Caki2 (cell line): ENCODE measurements around the gene ADAM19. TPM values are rescaled to one million over a fixed set of nuclear protein-coding genes. Genes with fewer than 3 reads are reported as not detected.

ENCODE experiments used
- DNase-seq: peaks from one replicate; pipeline ENCODE4 v3.0.0-alpha.2; 2015; ENCODE audit warnings: low read depth
- in situ Hi-C: cut with HindIII; loops from 2 replicates; pipeline ENCODE4 v1.10.0; 2016; ENCODE audit warnings: low sequenced_read_pairs, low pct_unique_long_range_greater_than_20kb, mixed read lengths
- total RNA-seq: library from RNA; depleted of rRNA; stranded (reverse); fragments of >200 nt; shearing (Covaris generic); gene quantifications from 2 replicates; pipeline ENCODE4 v1.2.3, GENCODE V29; 2014; ENCODE audit warnings: low replicate concordance

Gene ADAM19
- total RNA-seq, 1 experiment from 2014 or later: 9.1 TPM

GRCh38 chr5:157598350-157598936, 22.9 kb upstream of the ADAM19 start:
- DNase-seq: no peak
- in situ Hi-C loops: no loop called here

GRCh38 chr5:157597277-157597676, 21.7 kb upstream of the ADAM19 start:
- no peak for DNase-seq
- in situ Hi-C loops: no loop called here

GRCh38 chr5:157596487-157596886, 20.9 kb upstream of the ADAM19 start:
- DNase-seq: no peak
- in situ Hi-C loops: no loop called here

- in situ Hi-C loops: no loop called here
- no peak for DNase-seq
These were observed 19.3 kb upstream of the ADAM19 start for GRCh38 chr5:157594675-157595459.

DNA sequence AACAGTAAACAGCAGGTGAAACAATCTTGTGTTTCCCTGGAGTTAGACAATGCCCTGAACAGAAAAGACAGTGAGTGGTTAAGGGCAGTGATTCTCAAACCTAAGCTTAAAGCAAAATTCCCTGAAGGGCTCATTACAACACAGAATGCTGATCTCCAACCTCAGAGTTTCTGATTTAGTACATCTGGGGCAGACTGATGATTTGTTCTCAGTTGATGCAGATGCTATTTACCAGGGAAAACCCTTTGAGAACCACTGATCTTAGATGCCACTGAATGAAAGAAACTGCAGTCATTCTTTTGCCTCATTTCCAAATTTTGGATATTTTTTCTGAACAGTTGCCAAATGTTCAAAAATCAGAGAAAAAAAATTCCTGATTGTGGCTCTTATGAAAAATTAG, 18.7 kb upstream of the ADAM19 start:
- DNase-seq: no peak
- in situ Hi-C loops: no loop called here

GRCh38 chr5:157593052-157593757, 17.6 kb upstream of the ADAM19 start:
- no peak for DNase-seq
- in situ Hi-C loops: no loop called here

DNA sequence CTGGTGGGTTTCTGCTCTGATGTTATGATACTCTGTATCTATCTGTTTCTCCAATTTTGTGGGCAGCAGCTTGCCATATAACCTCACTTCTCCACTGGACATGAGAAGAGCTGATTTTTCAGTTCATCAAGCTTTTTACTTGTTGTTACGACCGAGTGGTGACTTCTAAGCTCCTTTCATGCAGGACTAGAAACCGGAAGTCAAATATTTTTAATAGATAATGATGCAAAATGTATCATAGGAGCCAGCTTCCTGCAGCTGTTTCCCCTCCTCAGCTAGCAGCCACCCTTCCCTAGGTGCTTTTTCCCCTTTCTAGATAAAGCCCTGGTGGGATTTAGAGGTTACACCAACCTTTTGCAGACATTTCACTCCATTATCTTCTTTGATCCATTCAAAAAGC, 17.0 kb upstream of the ADAM19 start:
- DNase-seq: no peak
- in situ Hi-C loops: no loop called here

- in situ Hi-C loops: no loop called here
- DNase-seq: no peak
These were observed 14.9 kb upstream of the ADAM19 start for GRCh38 chr5:157590478-157590877.

DNA sequence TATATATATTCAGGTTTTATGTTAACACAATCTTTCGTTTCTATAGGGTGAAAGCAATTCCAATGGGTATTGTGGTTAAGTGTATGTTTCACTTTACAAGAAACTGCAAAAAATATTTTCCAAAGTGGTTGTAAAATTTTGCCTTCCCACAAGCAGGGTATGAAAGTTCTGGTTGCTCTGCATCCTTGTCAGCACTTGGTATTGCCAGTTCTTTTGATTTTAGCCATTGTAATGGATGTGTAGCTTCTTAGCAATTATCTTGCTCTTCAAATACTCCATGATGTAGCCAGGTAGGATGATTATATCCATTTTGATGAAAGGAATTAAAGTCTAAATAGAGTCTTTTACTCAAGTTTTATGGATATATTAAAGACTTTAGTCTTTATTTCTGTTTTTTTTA, 9.1 kb upstream of the ADAM19 start:
- DNase-seq: no peak
- in situ Hi-C loops: no loop called here

DNA sequence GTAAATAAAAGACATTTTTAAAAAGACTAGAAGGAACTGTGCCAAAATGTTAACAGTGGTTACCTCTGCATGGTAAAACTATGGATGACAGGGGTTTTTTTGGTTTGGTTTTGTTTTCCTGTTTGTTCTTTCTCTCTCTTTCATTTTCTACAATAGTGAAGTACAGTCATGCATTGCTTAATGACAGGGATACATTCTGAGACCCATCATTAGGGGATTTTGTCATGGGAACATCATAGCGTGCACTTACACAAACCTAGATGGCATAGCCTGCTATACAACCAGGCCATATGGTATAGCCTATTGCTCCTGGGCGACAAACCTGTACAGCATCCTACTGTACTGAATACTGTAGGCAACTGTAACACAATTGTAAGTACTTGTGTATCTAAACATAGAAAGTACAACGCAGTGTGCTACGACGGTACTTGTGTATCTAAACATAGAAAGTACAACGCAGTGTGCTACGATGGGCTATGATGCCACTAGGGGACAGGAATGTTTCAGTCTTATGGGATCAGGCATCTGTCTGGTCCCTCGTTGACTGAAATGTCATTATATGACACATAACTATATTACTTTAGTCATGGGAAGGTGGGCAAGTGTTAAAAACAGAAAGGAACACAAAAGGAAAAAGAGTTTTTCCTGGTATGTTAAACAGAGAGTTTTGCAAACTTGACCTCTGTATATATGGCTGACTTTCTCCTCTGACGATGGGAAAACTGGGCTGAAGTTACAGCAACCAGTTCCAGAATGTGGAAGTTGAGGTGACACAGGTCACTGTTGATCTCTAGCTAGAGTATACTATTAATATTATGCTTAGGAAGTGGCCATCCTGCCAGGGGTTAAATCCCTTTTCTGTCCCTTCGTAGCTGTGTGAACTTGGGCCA, 7.4 kb upstream of the ADAM19 start:
- DNase-seq: no peak
- in situ Hi-C loops: no loop called here

- in situ Hi-C loops: no loop called here
- no peak for DNase-seq
These were observed 6.3 kb upstream of the ADAM19 start for GRCh38 chr5:157581901-157582300.

GRCh38 chr5:157578079-157578780, 2.7 kb upstream of the ADAM19 start:
- DNase-seq: no peak
- in situ Hi-C loops: no loop called here

DNA sequence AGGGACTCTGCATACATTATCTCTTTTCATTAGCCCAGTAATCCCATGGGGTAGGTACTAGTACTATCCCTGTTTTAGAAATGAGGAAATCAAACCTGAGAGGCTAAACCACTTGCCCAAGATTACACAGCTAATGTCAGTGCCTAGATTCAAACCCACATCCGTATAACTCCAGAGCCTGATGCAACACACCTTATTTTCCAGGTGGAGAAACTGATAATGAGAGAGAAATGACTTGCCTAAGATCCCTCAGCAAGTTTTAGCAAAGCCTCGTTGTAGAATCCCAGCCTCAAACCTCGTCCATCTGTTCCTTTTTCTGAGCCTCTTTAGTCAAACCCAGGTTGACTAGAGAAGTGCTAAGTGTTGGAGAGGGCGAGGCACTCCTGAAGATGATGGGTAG, 1.1 kb upstream of the ADAM19 start:
- in situ Hi-C loops: no loop called here
- no peak for DNase-seq

DNA sequence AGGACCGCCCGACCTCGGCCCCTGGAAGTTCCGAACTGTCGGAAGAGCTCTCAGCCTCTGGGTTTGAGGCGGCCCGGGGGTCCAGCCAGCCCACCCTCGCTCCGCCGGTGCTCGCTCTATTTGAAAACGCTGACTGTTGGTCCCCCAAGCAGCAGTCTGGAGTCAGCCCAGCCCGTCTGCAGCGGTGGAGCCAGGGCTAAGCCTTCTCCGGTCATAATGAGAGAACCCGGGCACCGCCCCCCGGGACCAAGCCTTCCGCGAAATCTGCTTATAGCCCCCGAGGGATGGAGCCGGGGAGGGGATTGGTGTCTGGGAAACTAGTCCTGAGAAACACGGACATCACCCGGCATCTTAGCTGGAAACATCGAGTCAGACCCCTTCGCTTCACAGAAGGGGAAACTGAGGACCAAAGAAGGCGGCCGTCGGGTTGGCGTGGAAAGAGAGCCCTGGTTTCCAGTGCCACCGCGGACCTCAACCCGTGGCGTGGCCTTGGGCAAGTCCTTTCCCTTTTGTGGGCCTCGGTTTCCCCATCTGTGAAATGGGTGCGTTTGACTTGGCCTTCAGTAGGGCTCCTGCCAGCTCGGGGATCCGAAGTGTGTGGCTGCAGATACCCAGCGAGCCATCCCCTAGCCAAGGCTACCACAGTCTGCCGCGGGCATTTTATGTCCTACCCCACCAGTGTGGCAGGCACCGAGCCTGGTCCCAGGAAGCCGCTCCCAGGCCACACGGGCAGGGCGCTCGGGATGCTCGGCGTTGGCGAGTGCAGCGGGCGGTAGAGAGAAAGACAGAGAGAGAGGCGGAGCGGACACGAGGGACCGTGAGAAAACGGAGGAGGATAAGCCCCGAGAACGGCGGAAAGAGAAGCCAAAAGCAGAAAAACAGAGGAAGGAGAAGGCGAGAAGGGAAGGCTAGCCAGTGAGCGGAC, 857 bp downstream of the ADAM19 start:
- DNase-seq: no peak
- in situ Hi-C loops: no loop called here

DNA sequence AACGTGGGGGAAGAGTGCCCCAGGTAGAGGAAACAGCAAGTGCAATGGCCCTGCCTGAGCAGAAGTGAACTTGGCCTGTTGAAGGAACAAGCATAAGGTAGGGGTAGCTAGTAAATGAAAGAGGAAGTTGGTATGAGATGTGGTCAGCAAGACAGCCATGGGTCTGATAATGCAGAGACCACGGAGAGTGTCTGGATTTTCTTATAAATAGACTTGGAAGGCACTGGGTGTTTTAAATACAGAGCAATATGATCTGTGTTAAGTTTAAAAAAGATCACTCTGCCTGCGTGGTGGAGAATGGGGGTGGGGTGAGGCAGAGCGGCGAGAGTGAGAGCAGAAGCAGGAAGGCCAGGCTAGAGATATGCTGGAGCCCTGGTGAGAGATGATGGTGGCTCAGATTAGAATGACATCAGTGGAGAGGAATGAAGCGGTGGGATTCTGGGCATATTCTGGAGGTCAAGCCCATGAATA, 4.2 kb downstream of the ADAM19 start:
- no peak for DNase-seq
- in situ Hi-C loops: no loop called here

GRCh38 chr5:157570531-157571200, 4.9 kb downstream of the ADAM19 start:
- in situ Hi-C loops: no loop called here

More at GRCh38 chr5:157570531-157571200, 4.9 kb downstream of the ADAM19 start:
- no peak for DNase-seq
